Measurements from ENCODE around the gene TOMM70. TPM values are rescaled to one million over a fixed set of nuclear protein-coding genes. Genes with fewer than 3 reads are reported as not detected.
A peak's percentile ranks its signal among the peaks of the same experiment; 100 is the strongest.

Gene TOMM70
- total RNA-seq, 2 donors from 2014 or later = 22.5 to 30.3 TPM

- no peaks in the 10 kb centered on the region for H3K4me1 ChIP-seq (ENCODE audit: control insufficient read depth in 1 of 2, low read depth in 2 of 2)
- no peak for TF ChIP-seq CTCF (IDR thresholded peaks at IDR 0.05)
- no peak for ATAC-seq (ENCODE audit: insufficient number of reproducible peaks, low FRiP score, low read depth)
- H3K36me3 ChIP-seq = no peaks in the 10 kb centered on the region
- no peak overlapping the region for H3K27ac ChIP-seq
- no peaks in the 10 kb centered on the region for H3K9me3 ChIP-seq
- no peak overlapping the region for H3K4me3 ChIP-seq
- DNase-seq (ENCODE audit: low spot score) = no peak
- no peaks in the 10 kb centered on the region for H3K27me3 ChIP-seq (replicated peaks; ENCODE audit: insufficient read depth)
Measured at GRCh38 chr3:100440895-100441294, 40.0 kb upstream of the TOMM70 start.

GRCh38 chr3:100438623-100438974 is 37.7 kb upstream of the TOMM70 start:
- TF ChIP-seq CTCF (IDR thresholded peaks at IDR 0.05) = no peak
- H3K4me1 ChIP-seq (ENCODE audit: control insufficient read depth in 1 of 2, low read depth in 2 of 2) = no peaks in the 10 kb centered on the region
- DNase-seq (ENCODE audit: low spot score) = no peak
- no peak overlapping the region for H3K4me3 ChIP-seq
- no peak for ATAC-seq (ENCODE audit: insufficient number of reproducible peaks, low FRiP score, low read depth)
- H3K9me3 ChIP-seq = no peaks in the 10 kb centered on the region
- no peak overlapping the region for H3K27ac ChIP-seq
- no peaks in the 10 kb centered on the region for H3K36me3 ChIP-seq
- H3K27me3 ChIP-seq (replicated peaks; ENCODE audit: insufficient read depth) = no peaks in the 10 kb centered on the region

- DNase-seq (ENCODE audit: low spot score) = no peak
- Histone ChIP-seq H3K27ac (no peak overlapping the region), H3K9me3 (no peaks in the 10 kb centered on the region), H3K4me3 (no peak overlapping the region), H3K27me3 (replicated peaks; ENCODE audit: insufficient read depth) (no peaks in the 10 kb centered on the region), H3K4me1 (ENCODE audit: control insufficient read depth in 1 of 2, low read depth in 2 of 2) (no peaks in the 10 kb centered on the region), H3K36me3 (no peaks in the 10 kb centered on the region)
- no peak for TF ChIP-seq CTCF (IDR thresholded peaks at IDR 0.05)
- ATAC-seq (ENCODE audit: insufficient number of reproducible peaks, low FRiP score, low read depth) = no peak
Measured at GRCh38 chr3:100437721-100438622, 37.1 kb upstream of the TOMM70 start.

GRCh38 chr3:100436951-100437350 is 36.1 kb upstream of the TOMM70 start:
- H3K36me3 ChIP-seq = no peaks in the 10 kb centered on the region
- no peaks in the 10 kb centered on the region for H3K9me3 ChIP-seq
- H3K27ac ChIP-seq = no peak overlapping the region
- H3K4me1 ChIP-seq (ENCODE audit: control insufficient read depth in 1 of 2, low read depth in 2 of 2) = no peaks in the 10 kb centered on the region
- ATAC-seq (ENCODE audit: insufficient number of reproducible peaks, low FRiP score, low read depth) (no peak), DNase-seq (ENCODE audit: low spot score) (no peak)
- no peak overlapping the region for H3K4me3 ChIP-seq
- no peak for TF ChIP-seq CTCF (IDR thresholded peaks at IDR 0.05)
- H3K27me3 ChIP-seq (replicated peaks; ENCODE audit: insufficient read depth) = no peaks in the 10 kb centered on the region

- no peak for DNase-seq (ENCODE audit: low spot score)
- ATAC-seq (ENCODE audit: insufficient number of reproducible peaks, low FRiP score, low read depth) = no peak
- Histone ChIP-seq H3K36me3 (no peaks in the 10 kb centered on the region), H3K27ac (peak overlapping the region; percentile 1 to 24), H3K4me3 (peak overlapping the region; percentile 61), H3K27me3 (replicated peaks; ENCODE audit: insufficient read depth) (no peaks in the 10 kb centered on the region), H3K4me1 (ENCODE audit: control insufficient read depth in 1 of 2, low read depth in 2 of 2) (peaks cover 6 to 32% of the 10 kb centered on the region in 2 donors), H3K9me3 (no peaks in the 10 kb centered on the region)
- no peak for TF ChIP-seq CTCF (IDR thresholded peaks at IDR 0.05)
Measured at GRCh38 chr3:100429187-100429716, 28.4 kb upstream of the TOMM70 start.
